ENCODE results near the gene ADO.

Gene ADO

GRCh38 chr10:62763155-62763554, 41.4 kb upstream of the ADO start:
- no peak for TF ChIP-seq CTCF (IDR thresholded peaks at IDR 0.05; ENCODE audit: low read depth, low read length)
- no peak for DNase-seq (ENCODE audit: extremely low read depth, low read depth)

DNA sequence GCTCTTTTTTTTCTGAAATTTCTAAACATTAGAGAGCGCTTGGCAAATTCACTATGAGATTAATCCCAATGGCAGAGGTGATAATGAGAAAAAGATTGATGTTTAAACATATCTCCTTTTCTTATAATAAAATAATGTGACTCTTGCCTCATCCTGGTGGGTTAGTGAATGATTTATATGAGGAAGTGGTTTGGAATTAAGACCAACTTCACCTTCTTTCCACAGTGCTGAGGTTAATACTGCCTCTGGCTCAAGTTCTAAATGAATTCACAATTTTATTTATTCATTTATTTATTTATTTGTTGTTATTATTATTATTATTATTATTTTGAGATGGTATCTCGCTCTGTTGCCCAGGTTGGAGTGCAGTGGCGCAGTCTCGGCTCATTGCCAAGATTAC, 40.5 kb upstream of the ADO start:
- no peak for DNase-seq (ENCODE audit: extremely low read depth, low read depth)
- no peak for TF ChIP-seq CTCF (IDR thresholded peaks at IDR 0.05; ENCODE audit: low read depth, low read length)

GRCh38 chr10:62765726-62766125, 38.8 kb upstream of the ADO start:
- no peak for TF ChIP-seq CTCF (IDR thresholded peaks at IDR 0.05; ENCODE audit: low read depth, low read length)
- no peak for DNase-seq (ENCODE audit: extremely low read depth, low read depth)

- DNase-seq (ENCODE audit: extremely low read depth, low read depth): no peak
- TF ChIP-seq CTCF (IDR thresholded peaks at IDR 0.05; ENCODE audit: low read depth, low read length): no peak
Measured at GRCh38 chr10:62766386-62766785, 38.1 kb upstream of the ADO start.

GRCh38 chr10:62769574-62770242, 34.8 kb upstream of the ADO start:
- no peak for DNase-seq (ENCODE audit: extremely low read depth, low read depth)
- TF ChIP-seq CTCF (IDR thresholded peaks at IDR 0.05; ENCODE audit: low read depth, low read length): no peak

- TF ChIP-seq CTCF (IDR thresholded peaks at IDR 0.05; ENCODE audit: low read depth, low read length): no peak
- no peak for DNase-seq (ENCODE audit: extremely low read depth, low read depth)
Measured at GRCh38 chr10:62772186-62772974, 32.1 kb upstream of the ADO start.

- DNase-seq (ENCODE audit: extremely low read depth, low read depth): no peak
- no peak for TF ChIP-seq CTCF (IDR thresholded peaks at IDR 0.05; ENCODE audit: low read depth, low read length)
Measured at GRCh38 chr10:62778125-62778524, 26.4 kb upstream of the ADO start.

All from AG09319 (cell line).